Measurements from ENCODE around the gene KTI12. TPM values are rescaled to one million over a fixed set of nuclear protein-coding genes. Genes with fewer than 3 reads are reported as not detected.

Gene KTI12
- total and polyA plus RNA-seq, 2 donors (not counting 3 experiments of a cell fraction or from before 2014, with no cell fraction given), result 10.0 to 12.7 TPM

GRCh38 chr1:52028328-52028727 is 5.3 kb downstream of the KTI12 start:
- no peak overlapping the region for H3K9ac ChIP-seq (replicated peaks; ENCODE audit: extremely low read depth, insufficient read depth, low read length)
- no peak for FAIRE-seq
- no peak overlapping the region for H3K27ac ChIP-seq (ENCODE audit: insufficient read depth, low read depth, low read length)
- intact Hi-C loops (cut with micrococcal nuclease), result no loop called here
- H3K79me2 ChIP-seq (ENCODE audit: control insufficient read depth, insufficient read depth, low read length), result peaks cover 26% of the 10 kb centered on the region
- no peak overlapping the region for H3K4me2 ChIP-seq (ENCODE audit: insufficient read depth, low read length)
- H3K4me3 ChIP-seq (replicated peaks in 1 of 3; ENCODE audit: insufficient read depth in 1 of 3, low read depth in 1 of 3, low read length in 3 of 3), result no peak overlapping the region
- no peaks in the 10 kb centered on the region for H3K9me3 ChIP-seq (replicated peaks; ENCODE audit: control insufficient read depth, insufficient read depth, low read length)
- no peaks in the 10 kb centered on the region for H3K27me3 ChIP-seq (ENCODE audit: control insufficient read depth in 2 of 2, insufficient read depth in 2 of 2, low read length in 2 of 2)
- dilution Hi-C loops (cut with MboI; ENCODE audit: extremely low pct_ligation_motif_present, low sequenced_read_pairs), result no loop called here
- H3K36me3 ChIP-seq (ENCODE audit: control insufficient read depth in 2 of 2, extremely low read depth in 1 of 2, insufficient read depth in 2 of 2, low read length in 2 of 2), result peaks cover 5% of the 10 kb centered on the region in 2 experiments
- H4K20me1 ChIP-seq (replicated peaks; ENCODE audit: control insufficient read depth, extremely low read depth, insufficient read depth, low read length), result no peaks in the 10 kb centered on the region
- H3K9me1 ChIP-seq (replicated peaks; ENCODE audit: control insufficient read depth, extremely low read depth, insufficient read depth, low read length), result no peaks in the 10 kb centered on the region
- no peak for TF ChIP-seq EZH2 (IDR thresholded peaks at IDR 0.05; ENCODE audit: borderline replicate concordance, low read depth, low read length, severe bottlenecking)
- no peak for TF ChIP-seq FOS (IDR thresholded peaks at IDR 0.05; ENCODE audit: borderline replicate concordance, insufficient read depth, low read length)
- ChIA-PET POLR2A (no interaction called here), CTCF (no interaction called here)
- no peak overlapping the region for H2AFZ ChIP-seq (ENCODE audit: low read depth, low read length)
- no TSS peak for BruUV-seq (replicated peaks)
- H3K4me1 ChIP-seq (ENCODE audit: control insufficient read depth, extremely low read depth, insufficient read depth, low read length), result peaks cover 16% of the 10 kb centered on the region
- DNase-seq (ENCODE audit: low read depth, low spot score), result no peak

GRCh38 chr1:52026278-52026677 is 7.3 kb downstream of the KTI12 start:
- intact Hi-C loops (cut with micrococcal nuclease) (no loop called here), dilution Hi-C loops (cut with MboI; ENCODE audit: extremely low pct_ligation_motif_present, low sequenced_read_pairs) (no loop called here)
- no peaks in the 10 kb centered on the region for H3K27me3 ChIP-seq (ENCODE audit: control insufficient read depth in 2 of 2, insufficient read depth in 2 of 2, low read length in 2 of 2)
- FAIRE-seq, result no peak
- H3K9me3 ChIP-seq (replicated peaks; ENCODE audit: control insufficient read depth, insufficient read depth, low read length), result no peaks in the 10 kb centered on the region
- no peak overlapping the region for H3K9ac ChIP-seq (replicated peaks; ENCODE audit: extremely low read depth, insufficient read depth, low read length)
- no peak overlapping the region for H3K27ac ChIP-seq (ENCODE audit: insufficient read depth, low read depth, low read length)
- POLR2A ChIA-PET, result no interaction called here
- TF ChIP-seq GATA2 (IDR thresholded peaks at IDR 0.05; ENCODE audit: insufficient read depth, insufficient read length, low read depth, low read length) (no peak), JUN (IDR thresholded peaks at IDR 0.05; ENCODE audit: borderline replicate concordance, insufficient read depth, insufficient read length, low read depth) (no peak), POLR2A (IDR thresholded peaks at IDR 0.05; ENCODE audit: low read depth, low read length) (no peak), EZH2 (IDR thresholded peaks at IDR 0.05; ENCODE audit: borderline replicate concordance, low read depth, low read length, severe bottlenecking) (no peak), CTCF (IDR thresholded peaks at IDR 0.05; ENCODE audit: extremely low read depth in 1 of 2, insufficient read depth in 1 of 2, low read depth in 1 of 2, low read length in 2 of 2) (no peak), FOS (IDR thresholded peaks at IDR 0.05; ENCODE audit: borderline replicate concordance, insufficient read depth, low read length) (no peak), MAX (IDR thresholded peaks at IDR 0.05; ENCODE audit: insufficient read depth, insufficient read length) (no peak), POLR2AphosphoS5 (IDR thresholded peaks at IDR 0.05; ENCODE audit: insufficient read depth, low read depth, low read length) (no peak), MYC (IDR thresholded peaks at IDR 0.05; ENCODE audit: low read depth, low read length) (no peak)
- H3K4me2 ChIP-seq (ENCODE audit: insufficient read depth, low read length), result no peak overlapping the region
- DNase-seq (ENCODE audit: low read depth, low spot score), result no peak
- H3K36me3 ChIP-seq (ENCODE audit: control insufficient read depth in 2 of 2, extremely low read depth in 1 of 2, insufficient read depth in 2 of 2, low read length in 2 of 2), result peaks cover 5% of the 10 kb centered on the region in 2 experiments
- peaks cover 6% of the 10 kb centered on the region for H3K4me1 ChIP-seq (ENCODE audit: control insufficient read depth, extremely low read depth, insufficient read depth, low read length)
- BruUV-seq (replicated peaks), result no TSS peak
- CTCF ChIA-PET, result no interaction called here
- H4K20me1 ChIP-seq (replicated peaks; ENCODE audit: control insufficient read depth, extremely low read depth, insufficient read depth, low read length), result no peaks in the 10 kb centered on the region
- H3K4me3 ChIP-seq (replicated peaks in 1 of 3; ENCODE audit: insufficient read depth in 1 of 3, low read depth in 1 of 3, low read length in 3 of 3), result no peak overlapping the region
- peaks cover 6% of the 10 kb centered on the region for H3K79me2 ChIP-seq (ENCODE audit: control insufficient read depth, insufficient read depth, low read length)
- no peak overlapping the region for H2AFZ ChIP-seq (ENCODE audit: low read depth, low read length)
- no peaks in the 10 kb centered on the region for H3K9me1 ChIP-seq (replicated peaks; ENCODE audit: control insufficient read depth, extremely low read depth, insufficient read depth, low read length)
